ENCODE results near the gene BPGM.

Gene BPGM

GRCh38 chr7:134724606-134725005, 78.0 kb downstream of the BPGM start:
- DNase-seq: no peak

- no peak for DNase-seq
Measured at GRCh38 chr7:134726581-134726980, 79.9 kb downstream of the BPGM start.

- DNase-seq: no peak
Measured at GRCh38 chr7:134727711-134728110, 81.1 kb downstream of the BPGM start.
